Heart left ventricle (tissue), 13 donors: ENCODE results near the gene GALNT10.

Experiments
- CTCF ChIP-seq, 12 donors: fragments of 200-600 bp; sonication (generic) in 4 of 12; IDR thresholded peaks; one replicate each; pipeline versions ENCODE4 v1.5.0 to v1.8.0; 2018 to 2022; ENCODE audit warnings: antibody characterized with exemption in 12 of 12, mild to moderate bottlenecking in 5 of 12
- POLR2A ChIP-seq, 2 donors: fragments of 450-650 bp; IDR thresholded peaks; one replicate each; pipeline ENCODE4 v1.6.1; 2017; ENCODE audit warnings: antibody characterized with exemption in 2 of 2, mild to moderate bottlenecking in 2 of 2, moderate library complexity in 2 of 2
- donor health status: ischemic (EF 13 %, LVEDD 7.1; RV severe dilation, severe dysfunction).
- donor health status: DM: no; HTN: yes; CAD: no.
- donor health status: DM: no; HTN: no; CAD: no.
- donor health status: ischemic (EF 25% LVEDD 6.9; RV normal size, moderate dysfunction).
- donor health status: ischemic (EF 25% LVEDD 5.7; RV mildly dilated, moderate dysfunction).
- donor health status: ischemic (EF 35%, LVEDD 5.7; RV mildly dilated, moderate dysfunction).
- donor health status: nonischemic (EF 11% LVEDD 7.7; RV severe dilation, severe dysfunction).
- donor health status: DM: yes; HTN: yes; CAD: no.
- donor health status: PGD.
- donor health status: ischemic (EF 29% LVEDD 5.4; RV normal size, mild dysfunction).
- donor health status: nonischemic (EF 23%, LVEDD 6.1; RV moderate dilation, normal function).

- TF ChIP-seq CTCF (IDR thresholded peaks at IDR 0.05) (no peak), POLR2A (IDR thresholded peaks at IDR 0.05) (no peak)
Observed at GRCh38 chr5:154249826-154250225, 59.3 kb downstream of the GALNT10 start.
